GM19438 (cell line): ENCODE results near the gene ELP2.
"Not testable (repeated sequence)": the region's sequence is repeated elsewhere in the genome, so short reads cannot be mapped to it uniquely, and the experiment has no call there.

Experiments used
- ATAC-seq: cut with Tn5 transposase; IDR thresholded peaks from one replicate; pipeline ENCODE4 v1.9.1; 2021; ENCODE audit warnings: low read depth; ENCODE audit not compliant: unreplicated experiment

ELP2 gene

DNA sequence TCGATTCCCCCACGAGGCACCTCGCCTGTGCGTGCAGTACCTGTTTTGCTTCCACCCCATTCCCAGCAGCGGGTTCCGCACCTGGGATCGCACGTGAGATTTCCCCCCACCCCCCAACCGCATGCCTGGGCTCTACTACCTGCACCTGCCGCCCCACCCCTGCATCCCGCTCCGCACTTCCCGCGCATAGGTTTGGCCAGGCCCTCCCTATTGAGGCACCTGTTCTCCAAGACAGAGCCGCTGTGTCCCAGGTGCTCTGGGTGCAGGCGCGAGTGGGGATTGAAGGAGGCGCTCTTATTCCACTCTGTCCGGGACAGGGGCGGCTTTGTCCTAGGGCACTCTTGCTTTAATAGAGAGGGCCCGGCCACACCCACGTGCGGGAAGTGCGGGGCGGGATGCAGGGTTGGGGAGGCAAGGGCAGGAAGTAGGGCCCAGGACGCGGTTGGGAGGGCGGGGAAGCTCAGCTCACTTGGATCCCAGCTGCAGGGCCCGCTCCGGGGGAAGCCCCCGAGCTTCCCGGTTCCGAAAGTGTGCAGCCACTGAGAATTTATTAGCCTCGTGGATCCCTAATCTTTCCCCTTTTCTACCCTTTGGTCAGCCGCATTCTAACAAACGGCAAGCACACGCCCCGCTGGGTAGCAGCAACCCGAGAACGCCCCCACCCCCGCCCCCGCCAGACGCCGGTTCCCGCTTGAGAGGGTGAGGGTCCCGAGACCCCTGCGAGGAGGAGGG lies 56.9 kb downstream of the ELP2 start:
- no peak for ATAC-seq

DNA sequence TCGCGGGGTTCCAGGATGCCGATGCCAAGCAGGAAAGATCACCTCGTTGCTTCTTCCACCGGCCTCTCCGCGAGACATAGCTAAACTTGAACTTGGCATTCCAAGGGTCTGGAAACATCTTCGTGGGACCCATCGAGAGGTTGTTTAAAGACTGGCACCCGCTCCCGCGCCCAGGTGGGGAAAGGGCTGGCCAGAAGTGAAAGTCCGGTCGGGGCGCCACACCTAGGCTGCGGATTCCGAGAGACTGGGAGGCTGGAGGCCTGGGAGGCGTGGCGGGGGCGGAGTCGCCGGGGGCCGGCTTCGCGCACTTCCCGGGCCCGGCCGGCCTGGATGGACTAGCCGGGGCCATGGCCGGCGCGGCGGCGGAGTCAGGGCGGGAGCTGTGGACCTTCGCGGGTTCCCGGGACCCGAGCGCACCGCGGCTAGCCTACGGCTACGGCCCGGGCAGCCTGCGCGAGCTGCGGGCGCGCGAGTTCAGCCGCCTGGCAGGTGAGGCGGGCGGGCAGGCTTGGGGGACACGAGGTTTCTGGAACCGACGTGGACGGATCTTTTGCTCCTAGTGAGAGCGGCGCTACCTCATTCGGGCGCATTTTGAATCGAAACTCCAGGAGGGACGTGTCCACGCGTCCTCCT lies 57.6 kb downstream of the ELP2 start, which contains the start of gene MOCOS:
TSS of gene MOCOS (plus strand) at position 305 of the 633 bp plus-strand sequence. CDS start at position 348, 43 bp downstream.
- ATAC-seq: peak; percentile 74

DNA sequence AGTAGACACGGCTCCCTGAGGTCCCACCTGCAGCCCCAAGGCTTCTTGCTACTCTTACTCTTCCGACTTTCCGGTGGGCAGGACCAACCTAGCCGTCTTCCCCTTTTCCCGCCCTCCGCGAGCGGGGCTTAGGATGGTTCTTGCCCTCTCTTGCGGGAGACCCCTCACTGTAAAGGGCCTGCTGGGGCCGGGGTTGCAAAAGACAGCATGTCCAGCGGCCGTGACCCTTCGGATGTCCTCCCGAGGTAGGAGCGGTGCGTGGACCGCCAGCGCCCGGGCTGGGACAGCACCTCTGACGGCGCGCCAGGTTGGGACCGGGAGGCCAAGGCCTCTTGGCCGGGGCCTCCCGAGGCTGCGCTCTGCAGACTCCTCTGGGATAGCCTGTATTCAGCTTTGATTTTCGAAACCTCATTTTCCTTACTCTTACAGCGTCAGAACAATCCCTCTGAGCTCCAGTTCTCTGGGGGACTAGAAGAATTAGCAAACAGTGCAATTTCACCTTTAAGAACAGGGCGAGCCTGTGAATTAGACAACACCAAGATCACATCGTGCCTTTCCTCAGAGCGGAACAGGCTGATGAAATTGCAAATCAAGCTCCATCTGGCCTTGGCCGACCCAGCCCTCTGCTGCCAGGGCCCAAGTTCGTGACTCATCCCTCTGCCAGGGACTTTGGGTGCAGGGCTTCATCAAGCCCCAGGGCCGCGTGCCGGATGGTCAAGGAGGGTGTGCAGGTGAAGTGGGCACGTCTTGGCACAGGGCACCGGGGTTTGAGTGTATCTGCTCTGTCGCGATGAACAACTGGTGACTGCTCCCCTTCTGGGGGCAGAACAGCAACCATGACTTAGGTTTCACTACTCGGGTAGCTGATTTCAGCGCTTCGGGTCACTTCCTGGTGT lies 58.4 kb downstream of the ELP2 start:
- peak; percentile 20 for ATAC-seq

DNA sequence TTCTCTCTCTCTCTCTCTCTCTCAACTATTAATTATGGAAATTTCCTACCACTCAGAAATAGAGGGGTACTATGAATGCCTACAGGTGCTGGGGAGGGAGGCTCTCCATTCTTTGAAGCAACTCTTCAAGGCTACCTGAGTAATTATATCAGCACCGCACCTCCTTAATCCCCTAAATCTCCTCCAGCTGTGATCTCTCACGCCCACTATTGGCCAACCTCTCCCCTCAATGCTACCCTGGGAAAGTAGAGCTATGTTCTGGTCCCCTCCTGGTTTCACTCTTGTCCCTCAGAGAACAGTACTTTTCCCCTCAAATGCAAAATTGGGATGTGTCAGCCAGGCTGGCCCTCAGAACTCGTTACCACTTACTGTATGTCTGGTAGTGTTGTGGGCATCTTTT lies 59.2 kb downstream of the ELP2 start:
- no peak for ATAC-seq

DNA sequence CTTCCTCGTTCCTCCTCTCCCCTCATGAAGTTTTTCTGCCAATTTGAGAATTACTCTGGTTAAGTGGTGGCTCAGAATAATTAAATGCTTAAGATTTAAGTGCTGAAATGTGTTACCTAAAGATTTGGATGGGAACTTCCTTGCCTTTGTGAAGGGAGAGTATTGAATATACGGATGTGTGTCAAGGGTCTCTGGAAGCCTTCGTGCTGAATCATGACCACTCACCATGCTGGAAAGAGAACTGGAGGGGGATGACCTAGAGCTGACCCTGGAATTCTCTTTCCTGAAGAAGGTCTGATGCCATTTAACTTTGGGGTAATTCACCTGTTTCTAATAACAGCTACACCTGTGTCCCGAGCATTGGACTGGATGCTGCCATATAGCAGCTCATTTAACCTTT lies 59.8 kb downstream of the ELP2 start:
- ATAC-seq: no peak

DNA sequence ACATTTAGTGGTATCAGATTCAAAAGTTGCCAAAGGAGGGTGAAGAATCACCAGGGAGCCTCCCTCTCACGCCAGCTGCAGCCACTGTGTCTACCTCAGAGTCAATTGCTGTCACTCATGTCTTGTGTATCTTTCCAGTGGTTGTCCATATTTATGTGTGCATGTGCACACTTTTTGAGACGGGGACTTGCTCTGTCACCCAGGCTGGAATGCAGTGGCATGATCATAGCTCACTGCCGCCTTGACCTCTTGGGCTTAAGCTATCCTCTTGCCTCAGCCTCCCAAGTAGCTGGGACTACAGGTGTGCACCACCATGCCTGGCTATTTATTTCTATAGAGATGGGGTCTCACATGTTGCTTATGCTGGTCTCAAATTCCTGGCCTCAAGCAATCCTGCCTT lies 61.6 kb downstream of the ELP2 start:
- no peak for ATAC-seq

GRCh38 chr18:36191711-36192110 lies 62.0 kb downstream of the ELP2 start:
- no peak for ATAC-seq

GRCh38 chr18:36194600-36195315 lies 65.1 kb downstream of the ELP2 start:
- ATAC-seq: no peak

DNA sequence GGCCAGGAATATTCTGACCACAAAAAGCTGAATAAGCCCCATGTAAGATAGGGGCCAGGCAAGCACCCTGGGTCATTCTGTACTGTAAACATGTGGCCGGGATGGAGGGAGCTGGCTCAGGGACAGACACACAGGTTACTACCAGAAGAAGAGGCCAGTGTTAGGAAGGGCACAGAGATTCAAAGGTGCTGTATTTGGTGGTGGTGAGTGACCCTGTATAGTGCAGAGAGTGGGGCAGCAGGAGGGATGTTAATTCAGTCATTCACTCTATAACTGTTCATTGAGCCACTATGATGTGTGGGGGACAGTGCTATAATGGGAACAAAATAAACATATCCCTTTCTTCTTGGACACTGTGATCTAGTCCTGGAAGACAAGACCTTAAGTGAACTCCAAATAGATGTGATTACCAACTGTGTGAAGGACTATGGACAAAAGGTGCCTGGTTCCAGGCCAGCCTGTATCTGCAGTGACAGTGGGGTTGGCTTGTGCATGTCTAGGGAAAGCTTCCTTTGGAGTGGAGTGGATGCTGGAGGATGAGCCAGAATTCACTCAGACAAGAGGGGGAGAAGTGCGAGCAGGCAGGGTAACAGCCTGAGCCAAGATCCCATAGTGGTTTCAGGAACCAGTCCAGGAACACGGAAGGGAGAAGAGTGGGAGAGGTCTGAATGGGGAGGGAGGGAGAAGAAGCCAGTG lies 65.9 kb downstream of the ELP2 start:
- no peak for ATAC-seq

DNA sequence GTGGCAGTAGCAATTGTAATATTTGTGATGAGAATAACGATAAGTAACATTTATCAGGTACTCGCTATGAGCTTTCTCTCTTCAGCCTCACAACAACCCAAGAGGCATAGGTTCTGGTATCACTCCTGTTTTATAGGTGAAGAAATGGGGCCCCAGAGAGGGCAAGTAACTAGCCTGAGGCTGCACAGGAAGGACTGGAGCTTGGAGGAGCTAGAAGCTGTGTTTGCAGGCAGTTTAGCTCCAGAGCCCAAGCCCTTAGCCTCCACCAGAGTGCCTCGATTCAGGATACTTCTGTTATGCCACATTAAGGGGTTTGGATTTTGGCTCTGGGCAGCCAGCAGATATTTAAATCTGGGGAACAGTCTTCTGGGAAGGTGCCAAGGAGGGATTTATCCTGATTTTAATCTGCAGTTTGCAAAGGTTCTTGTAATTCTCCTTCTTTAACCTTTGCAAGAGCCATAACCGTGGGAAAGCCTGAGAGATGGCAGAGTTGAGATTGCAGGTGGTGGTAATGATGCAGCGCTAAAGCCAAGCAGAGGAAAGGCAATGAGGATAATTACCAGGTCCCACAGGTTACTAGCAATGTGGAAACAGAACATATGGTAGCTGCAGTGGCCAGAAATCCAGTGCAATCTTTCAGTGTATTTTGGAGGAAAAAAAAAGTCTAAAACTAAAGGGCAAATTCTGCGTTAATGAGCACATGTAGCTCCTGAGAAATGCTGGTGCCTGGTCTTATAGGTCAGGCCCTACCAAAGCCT lies 66.7 kb downstream of the ELP2 start:
- no peak for ATAC-seq

- ATAC-seq: no peak
Measured at GRCh38 chr18:36197511-36198166, 67.9 kb downstream of the ELP2 start.

DNA sequence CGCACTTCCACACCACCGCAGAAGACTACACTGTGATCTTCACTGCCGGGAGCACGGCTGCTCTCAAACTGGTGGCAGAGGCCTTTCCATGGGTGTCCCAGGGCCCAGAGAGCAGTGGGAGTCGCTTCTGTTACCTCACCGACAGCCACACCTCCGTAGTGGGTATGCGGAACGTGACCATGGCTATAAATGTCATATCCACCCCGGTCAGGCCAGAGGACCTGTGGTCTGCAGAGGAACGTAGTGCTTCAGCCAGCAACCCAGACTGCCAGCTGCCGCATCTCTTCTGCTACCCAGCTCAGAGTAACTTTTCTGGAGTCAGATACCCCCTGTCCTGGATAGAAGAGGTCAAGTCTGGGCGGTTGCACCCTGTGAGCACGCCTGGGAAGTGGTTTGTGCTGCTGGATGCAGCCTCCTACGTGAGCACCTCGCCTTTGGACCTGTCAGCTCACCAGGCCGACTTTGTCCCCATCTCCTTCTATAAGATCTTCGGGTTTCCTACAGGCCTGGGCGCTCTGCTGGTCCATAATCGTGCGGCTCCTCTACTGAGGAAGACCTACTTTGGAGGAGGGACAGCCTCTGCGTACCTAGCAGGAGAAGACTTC lies 70.1 kb downstream of the ELP2 start:
- ATAC-seq: no peak

DNA sequence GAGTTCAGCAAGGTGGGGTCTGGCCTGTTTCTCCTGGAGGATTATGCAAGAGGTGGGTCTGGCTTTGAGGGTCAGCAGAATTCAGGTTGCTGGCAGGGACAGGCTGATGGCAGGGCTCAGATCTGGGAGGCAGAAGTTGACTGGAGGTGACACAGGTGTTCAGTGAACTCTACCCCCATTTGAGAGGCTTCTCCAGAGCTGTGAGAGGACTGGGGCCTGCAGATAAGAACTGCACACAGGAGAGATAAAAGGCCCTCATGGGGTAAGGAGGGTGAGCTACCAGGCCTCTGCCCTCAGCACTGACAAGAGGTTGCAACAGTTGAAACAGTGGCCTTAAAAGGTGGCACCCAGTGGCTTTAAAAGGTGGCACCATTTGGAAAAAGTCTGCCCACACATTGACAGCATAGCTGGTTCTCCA lies 70.7 kb downstream of the ELP2 start:
- ATAC-seq: no peak

DNA sequence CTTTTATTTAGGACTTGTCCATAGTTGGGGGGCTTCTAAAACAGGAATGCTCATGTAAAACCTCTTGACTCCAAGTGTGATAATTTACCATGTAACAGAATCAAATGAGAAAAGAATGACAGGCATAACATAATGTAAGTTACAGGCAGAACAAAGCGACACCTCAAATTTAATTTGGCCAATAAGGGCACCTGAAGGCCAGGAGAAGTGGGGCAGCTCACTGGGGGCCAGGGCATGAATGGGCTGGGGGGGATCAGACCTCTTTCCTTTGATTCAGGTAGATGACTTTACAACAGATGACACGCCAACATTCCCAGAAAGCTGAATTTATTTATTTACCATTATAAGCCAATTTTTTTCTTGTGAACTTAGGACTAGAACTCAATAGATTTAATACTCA lies 72.1 kb downstream of the ELP2 start:
- no peak for ATAC-seq

- no peak for ATAC-seq
Measured at GRCh38 chr18:36203360-36203895, 73.7 kb downstream of the ELP2 start.

- no peak for ATAC-seq
Measured at GRCh38 chr18:36205166-36205565, 75.5 kb downstream of the ELP2 start.

DNA sequence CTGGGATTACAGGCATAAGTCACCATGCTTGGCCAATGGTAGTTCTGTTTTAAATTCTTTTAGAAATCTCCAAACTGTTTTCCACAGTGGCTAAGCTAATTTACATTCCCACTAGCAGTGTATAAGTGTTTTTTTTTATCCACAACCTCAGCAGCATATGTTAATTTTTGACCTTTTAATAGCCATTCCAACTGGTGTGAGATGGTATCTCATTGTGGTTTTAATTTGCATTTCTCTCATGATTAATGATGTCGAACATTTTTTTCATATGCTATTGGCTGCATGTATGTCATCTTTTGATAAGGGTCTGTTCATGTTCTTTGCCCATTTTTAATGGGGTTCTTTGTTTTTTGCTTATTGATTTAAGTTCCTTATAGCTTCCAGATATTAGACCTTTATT lies 77.6 kb downstream of the ELP2 start:
- no peak for ATAC-seq

DNA sequence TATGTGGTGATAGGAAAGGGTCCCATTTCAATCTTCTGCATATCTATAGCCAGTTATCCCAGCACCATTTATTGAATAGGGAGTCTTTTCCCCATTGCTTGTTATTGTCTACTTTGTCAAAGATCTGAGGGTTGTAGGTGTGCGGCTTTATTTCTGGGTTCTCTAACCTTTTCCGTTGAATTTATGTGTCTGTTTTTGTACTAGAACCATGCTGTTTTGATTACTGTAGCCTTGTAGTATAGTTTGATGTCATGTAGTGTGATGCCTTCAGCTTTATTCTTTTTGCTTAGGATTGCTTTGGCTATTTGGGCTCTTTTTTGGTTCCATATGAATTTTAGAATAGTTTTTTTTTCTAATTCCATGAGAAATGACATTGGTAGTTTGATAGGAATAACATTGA lies 78.3 kb downstream of the ELP2 start:
- ATAC-seq: not testable (repeated sequence)
